ENCODE data around the gene DDX21.

Gene DDX21

GRCh38 chr10:69025370-69025896, 69.5 kb downstream of the DDX21 start:
- DNase-seq (ENCODE audit: extremely low read depth, insufficient read length), result no peak
- TF ChIP-seq, protein P1, sequence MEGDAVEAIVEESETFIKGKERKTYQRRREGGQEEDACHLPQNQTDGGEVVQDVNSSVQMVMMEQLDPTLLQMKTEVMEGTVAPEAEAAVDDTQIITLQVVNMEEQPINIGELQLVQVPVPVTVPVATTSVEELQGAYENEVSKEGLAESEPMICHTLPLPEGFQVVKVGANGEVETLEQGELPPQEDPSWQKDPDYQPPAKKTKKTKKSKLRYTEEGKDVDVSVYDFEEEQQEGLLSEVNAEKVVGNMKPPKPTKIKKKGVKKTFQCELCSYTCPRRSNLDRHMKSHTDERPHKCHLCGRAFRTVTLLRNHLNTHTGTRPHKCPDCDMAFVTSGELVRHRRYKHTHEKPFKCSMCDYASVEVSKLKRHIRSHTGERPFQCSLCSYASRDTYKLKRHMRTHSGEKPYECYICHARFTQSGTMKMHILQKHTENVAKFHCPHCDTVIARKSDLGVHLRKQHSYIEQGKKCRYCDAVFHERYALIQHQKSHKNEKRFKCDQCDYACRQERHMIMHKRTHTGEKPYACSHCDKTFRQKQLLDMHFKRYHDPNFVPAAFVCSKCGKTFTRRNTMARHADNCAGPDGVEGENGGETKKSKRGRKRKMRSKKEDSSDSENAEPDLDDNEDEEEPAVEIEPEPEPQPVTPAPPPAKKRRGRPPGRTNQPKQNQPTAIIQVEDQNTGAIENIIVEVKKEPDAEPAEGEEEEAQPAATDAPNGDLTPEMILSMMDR (IDR thresholded peaks at IDR 0.05; ENCODE audit: insufficient read depth, low read length, poor library complexity, severe bottlenecking), result no peak
- no peaks in the 10 kb centered on the region for H3K27me3 ChIP-seq (replicated peaks; ENCODE audit: control insufficient read depth, insufficient read depth, low read length)
- no peak overlapping the region for H3K4me3 ChIP-seq (replicated peaks; ENCODE audit: low read depth, low read length)
- no peaks in the 10 kb centered on the region for H3K36me3 ChIP-seq (ENCODE audit: control insufficient read depth, insufficient read depth, low read length)

GRCh38 chr10:69033256-69033655, 77.3 kb downstream of the DDX21 start:
- TF ChIP-seq, protein P1 (IDR thresholded peaks at IDR 0.05; ENCODE audit: insufficient read depth, low read length, poor library complexity, severe bottlenecking), result no peak
- H3K4me3 ChIP-seq (replicated peaks; ENCODE audit: low read depth, low read length), result no peak overlapping the region

More at GRCh38 chr10:69033256-69033655, 77.3 kb downstream of the DDX21 start:
- Histone ChIP-seq H3K36me3 (ENCODE audit: control insufficient read depth, insufficient read depth, low read length) (no peaks in the 10 kb centered on the region), H3K27me3 (replicated peaks; ENCODE audit: control insufficient read depth, insufficient read depth, low read length) (no peaks in the 10 kb centered on the region)
- DNase-seq (ENCODE audit: extremely low read depth, insufficient read length), result no peak

All from GM06990 (cell line).